Uterus (tissue), 2 donors: ENCODE results near the gene TRIM24.

Experiments
- CTCF ChIP-seq, 4 experiments: fragments of 200-600 bp in 2 of 4; fragments of 450-650 bp in 2 of 4; sonication (generic) in 2 of 4; IDR thresholded peaks; one replicate each; pipeline ENCODE4 v1.5.1; 2016 to 2019; ENCODE audit warnings: antibody characterized with exemption in 4 of 4, mild to moderate bottlenecking in 2 of 4, moderate library complexity in 1 of 4
- POLR2A ChIP-seq, 2 donors: fragments of 450-650 bp; IDR thresholded peaks; one replicate each; pipeline ENCODE4 v1.6.1; 2016; ENCODE audit warnings: antibody characterized with exemption in 2 of 2, mild to moderate bottlenecking in 1 of 2, moderate library complexity in 1 of 2

GRCh38 chr7:138616085-138616484, 156.0 kb downstream of the TRIM24 start:
- TF ChIP-seq POLR2A (IDR thresholded peaks at IDR 0.05), result no peak
- no peak for TF ChIP-seq CTCF (IDR thresholded peaks at IDR 0.05)
